ENCODE measurements around the gene CCDC32. TPM values are rescaled to one million over a fixed set of nuclear protein-coding genes. Genes with fewer than 3 reads are reported as not detected.

CCDC32 gene
- total RNA-seq, 4 donors from 2014 or later, result 36.8 to 49.0 (median 43.7) TPM

DNA sequence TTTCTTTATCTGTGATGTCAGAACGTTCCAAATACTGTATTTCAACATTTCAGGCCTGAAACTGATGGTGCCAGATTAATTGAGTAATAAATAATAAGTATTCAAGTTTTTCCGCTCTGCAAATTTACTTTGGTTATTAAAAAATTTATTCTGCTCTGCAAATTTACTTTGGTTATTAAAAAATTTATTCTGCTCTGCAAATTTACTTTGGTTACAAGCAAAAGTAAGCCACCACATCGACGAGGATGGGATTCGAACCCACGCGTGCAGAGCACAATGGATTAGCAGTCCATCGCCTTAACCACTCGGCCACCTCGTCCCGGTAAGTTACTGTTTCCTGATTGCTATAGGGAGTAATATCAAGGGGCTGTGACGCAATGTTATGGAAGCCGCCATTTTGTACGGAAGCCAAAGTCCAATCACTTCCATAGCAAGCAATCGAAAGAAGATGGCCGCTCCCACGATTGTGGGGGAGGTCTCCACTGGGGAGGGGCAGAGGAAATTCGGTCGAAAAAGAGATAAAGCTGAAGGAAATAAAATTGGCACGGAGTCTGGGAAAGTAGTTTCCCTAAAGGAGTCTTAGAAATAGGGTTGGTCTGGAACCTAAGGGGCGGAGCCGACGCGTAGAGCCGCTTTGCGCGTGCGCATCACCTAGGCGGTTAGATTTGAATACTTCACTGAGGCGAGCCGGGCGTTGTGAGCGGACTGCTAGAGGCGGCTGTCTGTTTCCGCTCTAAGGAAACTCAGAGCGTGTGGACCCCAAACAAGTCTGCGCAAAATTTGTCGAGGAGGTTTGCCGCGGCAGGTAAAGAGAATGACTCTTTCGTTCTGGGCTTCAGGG is 29.0 kb upstream of the CCDC32 start, which contains the start of gene KNL1:
KNL1 (plus strand) TSS at position 662 of the 841 bp plus-strand sequence. CDS start 8,683 bp downstream, outside the sequence.
- Histone ChIP-seq H3K4me3 (replicated peaks in 1 of 3) (peak within 1 kb of the TSS; percentile 27 to 44 (median 30)), H3K27me3 (no peaks in the 10 kb centered on the region), H3K9me3 (no peaks in the 10 kb centered on the region), H3K36me3 (no peaks in the 10 kb centered on the region), H3K27ac (peak within 1 kb of the TSS; percentile 94 to 95 (median 94)), H3K4me1 (peaks cover 7 to 8% of the 10 kb centered on the region in 2 donors)
- intact Hi-C loops (cut with DNase I), result loop anchor here (10.0 kb wide), 1 partner anchor 301 kb away; the partner anchor contains the start of gene VPS18
- TF ChIP-seq POLR2A (IDR thresholded peaks at IDR 0.05), result no peak
- TF ChIP-seq CTCF (IDR thresholded peaks at IDR 0.05), result no peak
- DNase-seq, result peak; percentile 89 to 91
- 3 to 4% methylated on average over 35 to 38 of the region's 41 CpGs for WGBS, 2 donors

DNA sequence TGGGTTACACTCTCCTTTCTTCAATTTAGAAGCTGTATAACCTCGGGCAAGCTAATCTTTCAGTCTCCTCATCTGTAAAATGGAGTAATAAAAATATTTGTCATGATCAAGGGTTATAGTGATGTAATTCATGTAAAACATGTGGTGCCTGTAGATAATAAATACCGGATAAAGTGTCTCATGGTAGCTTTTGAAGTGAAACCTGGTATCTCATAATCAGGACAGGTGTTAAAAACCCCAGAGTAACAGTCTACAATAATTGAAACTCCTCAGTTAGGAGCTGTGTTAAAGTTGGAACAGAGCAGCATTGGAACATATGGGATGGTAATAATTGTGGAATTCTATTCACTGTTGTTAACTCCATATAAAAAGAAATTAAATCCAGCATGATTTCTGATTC is 28.3 kb upstream of the CCDC32 start:
- TF ChIP-seq POLR2A (IDR thresholded peaks at IDR 0.05) (no peak), CTCF (IDR thresholded peaks at IDR 0.05) (no peak)
- Histone ChIP-seq H3K36me3 (no peaks in the 10 kb centered on the region), H3K9me3 (no peaks in the 10 kb centered on the region), H3K4me3 (replicated peaks in 1 of 3) (no peak overlapping the region), H3K4me1 (peaks cover 7 to 8% of the 10 kb centered on the region in 2 donors), H3K27me3 (no peaks in the 10 kb centered on the region), H3K27ac (no peak overlapping the region)
- DNase-seq, result no peak
- intact Hi-C loops (cut with DNase I), result loop anchor here (10.0 kb wide), 1 partner anchor 302 kb away; the partner anchor contains the start of gene VPS18
- WGBS, 2 donors, result 68 to 81% methylated on average over 2 of the region's 2 CpGs

- Histone ChIP-seq H3K36me3 (no peaks in the 10 kb centered on the region), H3K4me1 (peaks cover 7 to 8% of the 10 kb centered on the region in 2 donors), H3K4me3 (replicated peaks in 1 of 3) (no peak overlapping the region), H3K27ac (no peak overlapping the region), H3K9me3 (no peaks in the 10 kb centered on the region), H3K27me3 (no peaks in the 10 kb centered on the region)
- 69 to 79% methylated on average over 8 of the region's 8 CpGs for WGBS, 2 donors
- no peak for DNase-seq
- intact Hi-C loops (cut with DNase I), result loop anchor here (10.0 kb wide), 1 partner anchor 303 kb away; the partner anchor contains the start of gene VPS18
- TF ChIP-seq CTCF (IDR thresholded peaks at IDR 0.05), result no peak
- no peak for TF ChIP-seq POLR2A (IDR thresholded peaks at IDR 0.05)
Measured at GRCh38 chr15:40591389-40591788, 26.5 kb upstream of the CCDC32 start.

DNA sequence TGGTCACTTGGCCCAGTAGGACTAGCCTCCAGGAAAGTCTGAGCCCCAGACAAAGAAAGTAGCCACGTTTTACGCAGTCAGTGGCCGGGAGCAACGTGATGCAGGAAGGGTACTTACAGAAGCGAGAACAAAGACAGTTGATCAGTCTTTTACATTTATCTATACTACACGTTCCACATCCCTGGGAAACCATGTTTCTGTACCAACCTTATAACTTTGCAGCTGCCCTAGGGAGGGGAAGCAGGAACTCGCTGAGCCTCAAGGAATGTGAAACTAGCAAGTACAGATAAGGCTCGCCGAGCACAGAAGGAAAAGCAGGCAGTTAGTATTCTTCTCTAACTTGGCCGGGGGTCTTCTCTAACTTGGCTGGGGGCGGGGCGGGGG is 25.8 kb upstream of the CCDC32 start:
- H3K36me3 ChIP-seq, result no peaks in the 10 kb centered on the region
- intact Hi-C loops (cut with DNase I), result loop anchor here (10.0 kb wide), 1 partner anchor 304 kb away; the partner anchor contains the start of gene VPS18
- no peaks in the 10 kb centered on the region for H3K27me3 ChIP-seq
- no peaks in the 10 kb centered on the region for H3K9me3 ChIP-seq
- TF ChIP-seq POLR2A (IDR thresholded peaks at IDR 0.05) (no peak), CTCF (IDR thresholded peaks at IDR 0.05) (no peak)
- H3K4me3 ChIP-seq (replicated peaks in 1 of 3), result no peak overlapping the region
- peaks cover 7 to 8% of the 10 kb centered on the region in 2 donors for H3K4me1 ChIP-seq
- no peak for DNase-seq
- no peak overlapping the region for H3K27ac ChIP-seq
- 54 to 70% methylated on average over 12 of the region's 12 CpGs for WGBS, 2 donors

- WGBS, 2 donors, result 41 to 45% methylated on average over 2 of the region's 2 CpGs
- intact Hi-C loops (cut with DNase I), result no loop called here
- Histone ChIP-seq H3K27ac (no peak overlapping the region), H3K9me3 (no peaks in the 10 kb centered on the region), H3K4me1 (no peaks in the 10 kb centered on the region), H3K36me3 (no peaks in the 10 kb centered on the region), H3K27me3 (no peaks in the 10 kb centered on the region), H3K4me3 (replicated peaks in 1 of 3) (no peak overlapping the region)
- DNase-seq, result no peak
- TF ChIP-seq CTCF (IDR thresholded peaks at IDR 0.05) (no peak), POLR2A (IDR thresholded peaks at IDR 0.05) (no peak)
Measured at GRCh38 chr15:40584191-40584590, 19.3 kb upstream of the CCDC32 start.
